GM21367 (cell line): ENCODE data around the gene ABCA2.

Experiments
- ATAC-seq: cut with Tn5 transposase; IDR thresholded peaks from one replicate; pipeline ENCODE4 v1.9.1; 2021; ENCODE audit not compliant: unreplicated experiment

Gene ABCA2

GRCh38 chr9:137030538-137031527 lies 2.8 kb upstream of the ABCA2 start:
- no peak for ATAC-seq

- no peak for ATAC-seq
Measured at GRCh38 chr9:137030006-137030405, 2.0 kb upstream of the ABCA2 start.

- ATAC-seq: peak; percentile 32
Measured at GRCh38 chr9:137029058-137029936, 1.3 kb upstream of the ABCA2 start.

GRCh38 chr9:137028263-137029057 lies 423 bp upstream of the ABCA2 start:
- no peak for ATAC-seq

GRCh38 chr9:137026828-137027227 lies 1.2 kb downstream of the ABCA2 start:
- no peak for ATAC-seq

- no peak for ATAC-seq
Measured at GRCh38 chr9:137026384-137026783, 1.7 kb downstream of the ABCA2 start.

GRCh38 chr9:137025517-137025966 lies 2.5 kb downstream of the ABCA2 start:
- no peak for ATAC-seq

- no peak for ATAC-seq
Measured at GRCh38 chr9:137023583-137023991, 4.5 kb downstream of the ABCA2 start.

- ATAC-seq: no peak
Measured at GRCh38 chr9:137023157-137023556, 4.9 kb downstream of the ABCA2 start.

GRCh38 chr9:137022662-137023008 lies 5.4 kb downstream of the ABCA2 start:
- ATAC-seq: no peak

- no peak for ATAC-seq
Measured at GRCh38 chr9:137021979-137022661, 5.9 kb downstream of the ABCA2 start.

GRCh38 chr9:137021568-137021978 lies 6.5 kb downstream of the ABCA2 start:
- ATAC-seq: no peak

GRCh38 chr9:137020771-137021567 lies 7.1 kb downstream of the ABCA2 start:
- no peak for ATAC-seq

GRCh38 chr9:137019891-137020683 lies 8.0 kb downstream of the ABCA2 start:
- ATAC-seq: no peak

GRCh38 chr9:137018761-137019559 lies 9.1 kb downstream of the ABCA2 start:
- no peak for ATAC-seq

GRCh38 chr9:137017791-137018497 lies 10.1 kb downstream of the ABCA2 start:
- ATAC-seq: no peak

- no peak for ATAC-seq
Measured at GRCh38 chr9:137017071-137017470, 11.0 kb downstream of the ABCA2 start.
